GF-D8 (cell line): ENCODE data around the gene SETD2.

ENCODE experiments used
- DNase-seq: peaks from one replicate; lab custom pipeline; 2025; lab: John Stamatoyannopoulos, UW

The SETD2 gene

DNA sequence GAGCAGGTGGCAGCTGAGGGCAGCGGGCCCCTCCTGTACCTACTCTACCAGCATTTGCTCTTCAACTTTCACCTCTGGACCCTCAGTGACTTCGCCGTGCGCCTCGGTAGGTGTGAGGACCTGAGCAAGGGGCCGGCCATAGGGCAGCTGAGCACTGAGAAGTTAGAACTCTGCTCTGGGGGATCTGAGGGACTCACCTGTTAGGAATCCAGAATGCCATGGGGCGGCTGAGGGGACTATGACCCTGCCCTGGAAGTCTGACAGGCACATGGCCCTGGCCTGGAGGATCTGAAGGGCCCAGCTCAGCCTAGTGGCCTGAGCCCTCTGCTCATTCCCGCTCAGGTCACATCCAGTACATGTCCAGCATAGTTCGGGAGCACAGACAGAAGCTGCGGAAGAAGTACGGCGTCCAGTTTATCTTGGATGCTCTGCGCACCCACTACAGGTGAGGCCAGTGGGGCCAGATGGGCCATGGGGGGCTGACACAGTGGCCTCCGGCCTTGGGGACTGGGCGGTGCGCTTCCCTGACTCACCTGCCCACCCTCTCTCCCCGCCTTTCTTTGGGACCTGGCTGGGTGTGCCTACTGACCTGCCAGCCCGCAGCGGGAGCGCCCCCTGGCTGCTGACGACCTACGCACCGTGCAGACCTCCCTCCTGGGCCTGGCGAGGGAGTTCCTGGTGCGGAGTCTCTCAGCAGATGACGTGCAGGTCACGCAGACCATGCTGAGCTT, 165.6 kb downstream of the SETD2 start:
- no peak for DNase-seq

DNA sequence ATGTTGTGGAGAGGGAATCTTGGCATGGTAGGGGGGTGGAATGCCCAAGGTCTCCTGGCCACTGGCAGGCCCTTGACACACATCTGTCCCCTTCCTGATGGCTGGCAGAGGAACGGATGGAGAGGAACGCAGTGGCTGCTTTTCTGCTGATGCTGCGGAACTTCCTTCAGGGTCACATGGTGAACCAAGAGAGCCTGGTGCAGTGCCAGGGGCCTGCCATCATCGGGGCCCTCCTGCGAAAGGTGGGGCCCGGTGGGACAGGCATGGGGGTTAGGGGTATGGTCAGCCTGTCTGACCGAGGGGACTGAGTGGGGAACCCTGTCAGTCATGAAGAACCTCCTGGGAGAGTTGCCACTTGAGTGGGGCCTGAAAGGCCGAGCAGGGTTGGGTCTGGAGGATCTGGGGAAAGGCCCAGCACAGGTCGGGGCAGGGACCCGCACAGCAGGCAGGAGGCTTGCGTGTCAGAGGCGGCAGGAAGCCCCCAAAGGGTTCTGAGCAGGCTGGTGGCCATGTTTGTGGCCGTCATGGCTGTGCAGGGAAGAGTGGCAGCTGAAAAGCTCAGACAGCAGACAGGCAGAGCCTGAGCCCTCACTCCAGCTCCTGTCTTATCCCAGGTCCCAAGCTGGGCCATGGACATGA, 166.3 kb downstream of the SETD2 start:
- DNase-seq = no peak

DNA sequence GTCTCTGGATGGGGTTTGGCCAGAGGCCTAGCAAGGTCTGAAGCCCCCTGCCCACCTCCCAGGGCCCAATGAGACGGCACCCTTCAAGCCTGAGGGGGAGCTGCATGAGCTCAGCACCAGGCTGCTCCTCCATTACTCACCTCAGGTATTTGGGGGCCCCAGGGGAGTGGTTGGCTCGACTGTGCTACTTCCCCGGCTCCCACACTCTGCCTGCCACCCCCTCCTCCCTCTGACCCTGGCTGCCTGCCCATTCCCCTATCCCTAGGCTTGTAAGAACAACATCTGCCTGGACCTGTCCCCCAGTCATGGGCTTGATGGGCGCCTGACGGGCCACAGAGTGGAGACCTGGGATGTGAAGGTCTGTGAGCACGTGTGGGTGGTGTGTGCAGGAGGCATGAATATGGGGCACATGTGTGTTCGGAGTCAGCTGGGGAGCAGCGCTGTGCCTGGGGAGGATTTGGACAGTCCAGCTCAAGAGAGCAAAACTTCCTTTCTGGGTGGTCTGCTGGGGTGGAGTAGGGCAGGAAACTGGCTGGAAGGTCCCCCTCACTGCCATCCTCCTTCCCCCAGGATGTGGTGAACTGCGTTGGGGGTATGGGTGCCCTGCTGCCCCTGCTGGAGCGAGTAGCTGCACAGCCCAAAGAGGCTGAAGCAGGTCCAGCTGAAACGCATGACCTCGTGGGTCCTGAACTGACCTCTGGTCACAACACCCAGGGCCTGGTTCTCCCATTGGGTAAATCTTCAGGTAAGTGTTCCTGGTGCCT, 167.0 kb downstream of the SETD2 start:
- DNase-seq = no peak

DNA sequence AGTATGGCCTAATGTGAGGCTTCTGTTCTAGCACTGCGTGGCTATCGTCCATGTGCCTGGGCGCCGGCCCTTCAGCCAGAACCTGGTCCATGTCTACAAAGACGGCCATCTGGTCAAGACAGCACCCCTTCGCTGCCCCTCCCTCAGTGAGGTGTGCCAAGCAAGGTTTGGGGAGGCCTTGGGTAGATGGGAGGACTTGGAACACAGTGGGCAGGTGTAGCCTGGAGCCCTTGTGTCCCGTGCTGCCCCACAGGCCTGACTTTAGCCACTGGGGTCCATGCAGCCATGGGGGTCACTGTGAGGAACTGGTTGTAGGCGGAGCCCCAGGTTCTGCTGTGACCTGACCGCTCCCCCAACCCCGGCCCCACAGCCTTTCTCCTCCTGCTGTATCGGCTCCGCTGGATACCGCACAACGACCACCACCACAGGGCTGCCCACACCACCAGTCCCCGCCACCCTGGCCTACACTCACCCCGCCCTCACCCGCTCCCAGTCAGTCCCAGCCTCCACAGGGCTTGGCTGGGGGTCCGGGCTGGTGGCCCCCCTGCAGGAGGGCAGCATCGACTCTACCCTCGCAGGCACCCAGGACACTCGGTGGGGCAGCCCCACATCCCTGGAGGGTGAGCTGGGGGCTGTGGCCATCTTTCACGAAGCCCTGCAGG, 167.9 kb downstream of the SETD2 start:
- DNase-seq = no peak

DNA sequence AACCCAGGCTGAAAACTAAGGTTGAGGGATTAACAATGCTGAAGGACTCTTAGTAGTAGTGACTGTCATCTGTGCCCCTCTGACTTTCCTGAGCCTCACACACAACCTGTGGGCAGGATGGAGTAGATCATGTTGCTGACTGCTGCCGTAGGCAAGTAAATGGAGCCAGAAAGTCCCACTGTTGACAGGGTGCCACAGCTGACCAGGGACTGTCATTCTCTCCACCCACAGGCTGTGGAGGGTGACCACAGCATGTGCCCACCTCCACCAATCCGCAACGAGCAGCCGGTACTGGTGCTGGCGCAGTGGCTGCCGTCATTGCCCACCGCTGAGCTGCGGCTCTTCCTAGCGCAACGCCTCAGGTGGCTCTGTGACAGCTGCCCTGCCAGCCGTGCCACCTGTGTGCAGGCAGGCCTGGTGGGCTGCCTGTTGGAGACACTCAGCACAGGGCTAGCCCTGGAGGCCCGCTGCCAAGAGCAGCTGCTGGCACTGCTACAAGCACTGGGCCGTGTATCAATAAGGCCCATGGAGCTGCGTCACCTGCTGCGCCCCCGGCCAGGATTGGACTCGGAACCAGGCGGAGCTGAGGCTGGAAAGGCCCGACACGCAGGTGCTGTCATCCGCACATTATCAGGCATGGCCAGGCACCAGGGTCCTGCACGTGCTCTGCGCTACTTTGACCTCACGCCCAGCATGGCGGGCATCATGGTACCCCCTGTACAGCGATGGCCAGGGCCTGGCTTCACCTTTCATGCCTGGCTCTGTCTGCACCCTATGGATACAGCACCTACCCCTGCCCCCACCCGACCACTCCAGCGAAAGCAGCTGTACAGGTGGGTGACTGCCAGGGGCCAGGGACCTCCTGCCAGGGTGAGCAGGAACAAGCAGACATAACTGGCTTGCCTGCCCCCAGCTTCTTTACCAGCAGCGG, 168.8 kb downstream of the SETD2 start:
- DNase-seq = no peak

DNA sequence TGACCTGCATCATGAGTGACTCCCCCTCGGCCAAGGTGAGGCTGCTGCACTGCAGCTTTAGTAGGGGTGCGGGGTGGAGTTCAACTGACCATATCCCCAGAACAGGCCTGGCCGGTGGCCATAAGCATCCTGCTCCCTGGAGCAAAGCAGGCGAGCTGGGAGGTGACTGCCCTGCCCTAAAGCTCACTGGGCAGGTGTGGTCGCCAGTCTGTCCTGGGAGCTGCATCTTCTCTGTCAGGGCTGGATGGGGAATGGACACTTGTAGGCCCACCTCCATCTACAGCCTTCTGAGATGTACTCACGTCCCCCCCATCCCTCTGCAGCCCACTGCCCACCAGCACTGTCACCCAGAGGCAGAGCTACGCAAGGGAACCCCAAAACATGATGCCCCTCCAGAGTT, 169.9 kb downstream of the SETD2 start:
- DNase-seq = no peak

DNA sequence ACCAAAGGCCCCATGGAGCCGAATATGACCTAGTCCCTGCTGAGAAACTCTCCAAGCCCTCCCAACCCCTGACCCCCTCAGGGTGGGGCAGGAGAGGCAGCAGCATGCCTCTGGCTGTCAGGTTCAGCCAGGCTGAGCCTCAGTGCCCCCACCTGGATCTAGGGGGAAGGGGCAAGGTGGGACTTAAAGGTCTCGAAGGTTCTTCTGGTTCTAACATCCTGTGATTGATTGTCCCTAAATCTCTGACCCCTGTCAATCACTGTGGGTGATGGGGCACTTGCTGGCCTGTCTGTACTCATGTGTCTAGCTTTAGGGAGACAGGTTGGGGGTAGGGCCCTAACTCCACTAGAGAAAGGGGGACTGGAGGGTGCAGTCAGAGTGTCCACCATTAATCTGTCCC, 170.6 kb downstream of the SETD2 start:
- no peak for DNase-seq

DNA sequence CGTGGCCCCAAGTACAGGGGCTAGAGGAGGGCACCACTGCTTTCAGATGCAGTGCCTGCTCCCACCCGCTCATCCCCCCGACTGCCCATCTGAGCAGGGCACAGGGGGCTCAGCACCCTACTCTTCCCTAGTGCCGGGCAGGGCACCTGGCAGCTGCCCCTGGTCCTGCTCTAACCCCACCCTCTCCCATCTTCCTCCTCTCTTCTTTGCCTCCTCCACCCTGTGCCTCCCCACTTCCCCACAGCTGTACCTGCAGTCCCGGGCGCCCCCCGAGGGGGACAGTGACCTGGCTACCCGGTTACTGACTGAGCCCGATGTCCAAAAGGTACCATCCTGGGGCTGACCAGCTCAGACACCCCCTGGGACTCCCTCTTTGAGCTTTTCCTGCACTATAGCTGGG, 171.7 kb downstream of the SETD2 start:
- DNase-seq = no peak

DNA sequence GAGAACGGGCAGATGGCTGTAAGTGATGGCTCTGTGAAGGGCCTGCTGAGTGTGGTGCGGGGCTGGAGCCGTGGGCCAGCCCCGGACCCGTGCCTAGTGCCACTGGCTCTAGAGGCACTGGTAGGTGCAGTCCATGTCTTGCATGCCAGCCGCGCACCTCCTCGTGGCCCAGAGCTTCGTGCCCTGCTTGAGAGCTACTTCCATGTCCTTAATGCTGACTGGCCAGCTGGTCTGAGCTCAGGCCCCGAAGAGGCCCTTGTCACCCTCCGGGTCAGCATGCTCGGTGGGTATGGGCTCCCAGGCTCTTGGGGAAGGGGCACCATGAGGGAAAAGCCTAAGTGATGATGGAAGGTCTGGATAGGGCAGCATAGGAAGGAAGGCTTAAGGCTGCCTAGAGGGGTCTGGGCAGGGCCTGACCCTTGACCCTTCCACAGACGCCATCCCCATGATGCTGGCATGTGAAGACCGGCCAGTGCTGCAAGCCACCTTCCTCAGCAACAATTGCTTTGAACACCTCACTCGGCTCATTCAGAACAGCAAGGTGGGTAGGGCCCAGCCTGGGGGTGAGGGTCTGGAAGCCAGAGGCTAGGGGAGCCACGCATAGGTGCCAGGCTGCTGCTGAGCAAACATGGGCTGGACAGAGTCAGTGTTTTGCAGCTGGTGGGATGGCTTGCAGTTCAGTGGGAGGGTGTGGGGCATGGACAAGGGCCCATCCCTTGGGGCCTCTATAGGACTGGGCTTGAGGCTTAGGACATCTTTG, 172.3 kb downstream of the SETD2 start:
- DNase-seq = no peak

DNA sequence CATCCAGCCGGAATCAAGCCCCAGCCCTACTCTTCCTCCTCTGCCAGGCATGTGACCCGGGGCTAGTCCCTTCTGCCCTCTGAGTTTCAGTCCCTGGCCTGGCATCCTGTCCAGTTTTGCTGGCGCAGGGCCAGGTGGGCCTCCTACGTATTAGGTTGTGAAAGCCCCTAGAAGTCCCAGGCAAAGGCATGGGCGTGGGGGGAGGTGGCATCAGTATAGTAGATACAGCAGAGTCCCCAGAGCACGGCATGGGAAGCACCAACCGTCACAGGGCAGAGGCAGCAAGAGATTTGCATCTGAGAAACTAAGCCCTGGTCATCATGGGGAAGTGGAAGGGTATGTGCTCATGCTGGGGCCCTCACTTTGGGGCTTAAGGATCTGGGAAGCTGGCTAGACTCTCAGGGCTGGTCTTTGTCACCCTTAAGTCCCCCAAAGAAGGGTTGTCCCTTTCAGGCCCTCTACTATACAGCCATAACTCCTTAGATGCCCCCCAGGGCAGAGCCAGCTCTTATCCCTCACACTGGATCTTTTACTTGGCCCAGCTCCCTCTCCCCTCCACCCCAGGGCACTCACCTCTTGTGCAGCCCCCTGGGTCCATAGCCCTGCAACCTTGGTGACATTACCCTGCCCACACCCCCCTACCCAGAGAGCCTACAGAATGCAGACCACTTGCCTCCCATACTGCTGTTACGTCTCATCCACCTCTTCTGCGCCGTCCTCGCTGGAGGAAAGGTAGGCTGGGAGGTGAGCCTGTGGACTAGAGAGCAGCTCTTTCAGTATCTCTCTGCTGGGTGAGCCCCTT, 173.1 kb downstream of the SETD2 start:
- no peak for DNase-seq

DNA sequence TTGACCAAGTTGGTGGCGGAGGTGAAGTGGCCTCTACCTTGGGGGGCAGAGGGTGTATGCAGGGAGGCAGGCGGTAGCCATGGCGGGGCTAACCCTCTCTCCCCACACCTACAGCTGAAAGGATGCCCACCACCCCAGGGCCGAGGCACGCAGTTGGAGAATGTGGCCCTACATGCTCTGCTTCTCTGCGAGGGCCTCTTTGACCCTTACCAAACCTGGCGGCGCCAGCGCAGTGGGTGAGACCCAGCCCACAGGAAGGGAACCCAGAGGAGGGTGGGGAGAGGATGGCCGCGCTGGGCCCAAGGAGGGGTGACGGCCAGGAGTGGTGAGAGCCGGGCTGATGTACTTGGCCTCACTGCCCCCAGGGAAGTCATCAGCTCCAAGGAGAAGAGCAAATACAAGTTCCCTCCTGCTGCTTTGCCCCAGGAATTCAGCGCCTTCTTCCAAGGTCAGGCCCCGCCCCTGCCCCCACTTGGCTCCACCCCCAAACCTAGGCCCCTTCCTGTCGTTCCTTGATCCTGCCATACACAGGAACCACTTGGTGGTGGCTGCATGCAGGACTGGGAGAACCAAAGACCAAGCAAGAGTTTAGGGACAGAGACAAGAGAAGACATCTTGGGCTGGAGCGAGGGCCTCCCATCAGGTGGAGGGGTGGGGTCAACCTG, 174.6 kb downstream of the SETD2 start:
- no peak for DNase-seq

DNA sequence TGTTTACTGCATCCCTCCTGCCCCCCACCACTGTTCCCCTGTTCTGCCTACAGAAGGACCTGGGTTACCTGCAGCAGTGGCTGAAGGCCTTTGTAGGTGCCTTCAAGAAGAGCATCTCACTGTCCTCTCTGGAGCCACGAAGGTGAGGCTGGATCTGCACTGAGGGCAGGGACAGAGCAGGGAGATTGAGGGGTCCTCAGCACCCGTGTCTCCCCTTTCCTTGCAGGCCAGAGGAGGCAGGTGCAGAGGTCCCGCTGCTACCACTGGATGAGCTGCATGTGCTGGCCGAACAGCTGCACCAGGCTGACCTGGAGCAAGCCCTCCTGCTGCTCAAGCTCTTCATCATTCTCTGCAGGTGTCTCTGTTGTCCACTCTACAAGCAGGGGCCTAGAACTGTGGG, 175.3 kb downstream of the SETD2 start:
- DNase-seq = no peak

DNA sequence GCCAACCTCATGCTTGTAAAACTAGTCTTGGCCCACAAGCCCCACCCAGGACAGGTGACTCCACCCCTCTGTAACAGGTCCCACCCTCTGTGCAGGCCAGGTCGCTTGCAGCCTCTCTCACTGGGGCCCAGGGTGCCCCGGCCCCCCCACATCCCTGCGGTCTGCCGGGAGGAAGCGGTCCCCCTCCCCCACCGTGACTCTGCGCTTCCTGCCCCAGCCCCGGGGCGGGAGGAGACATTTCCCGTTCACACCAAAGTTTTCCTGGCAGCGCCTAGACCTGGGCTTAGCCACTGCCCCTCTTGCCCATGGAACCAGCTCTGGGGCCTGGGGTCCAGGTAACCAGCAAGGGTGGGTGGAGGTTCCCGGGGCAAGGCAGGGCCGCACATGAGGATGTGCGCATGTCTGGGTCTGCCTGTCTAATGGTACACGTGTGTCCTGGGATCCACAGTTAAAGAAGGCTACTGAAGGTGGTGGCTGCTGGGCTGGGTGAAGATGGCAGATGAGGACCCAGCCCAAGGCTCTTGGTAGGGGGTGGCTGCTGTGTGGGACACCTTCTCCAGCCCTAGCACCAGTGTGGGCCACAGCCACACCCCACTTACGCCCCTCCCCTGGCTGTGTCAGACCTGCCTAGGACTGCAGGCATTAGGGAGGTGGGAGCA, 176.0 kb downstream of the SETD2 start:
- DNase-seq = peak; percentile 87

DNA sequence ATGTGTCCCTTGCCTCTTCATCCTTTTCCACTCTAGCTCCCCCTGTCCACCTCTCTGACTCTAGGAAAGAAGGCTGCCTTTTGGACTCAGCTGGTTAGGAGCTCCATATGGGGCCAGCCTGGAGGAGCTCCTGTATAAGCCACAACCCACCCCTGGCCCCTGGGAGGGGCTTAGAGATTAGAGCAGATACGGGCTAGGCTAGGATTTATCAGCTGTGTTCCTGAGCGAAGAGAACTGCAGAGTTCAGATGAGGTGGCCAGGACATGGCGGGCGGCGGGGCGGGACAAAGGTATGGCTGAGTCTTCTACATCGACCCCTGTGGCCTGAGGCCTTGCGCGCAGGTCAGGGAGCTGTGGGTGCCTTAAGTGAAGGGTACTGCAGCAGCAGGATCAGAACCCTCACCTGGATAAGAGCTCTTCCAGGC, 176.6 kb downstream of the SETD2 start:
- peak; percentile 68 for DNase-seq

DNA sequence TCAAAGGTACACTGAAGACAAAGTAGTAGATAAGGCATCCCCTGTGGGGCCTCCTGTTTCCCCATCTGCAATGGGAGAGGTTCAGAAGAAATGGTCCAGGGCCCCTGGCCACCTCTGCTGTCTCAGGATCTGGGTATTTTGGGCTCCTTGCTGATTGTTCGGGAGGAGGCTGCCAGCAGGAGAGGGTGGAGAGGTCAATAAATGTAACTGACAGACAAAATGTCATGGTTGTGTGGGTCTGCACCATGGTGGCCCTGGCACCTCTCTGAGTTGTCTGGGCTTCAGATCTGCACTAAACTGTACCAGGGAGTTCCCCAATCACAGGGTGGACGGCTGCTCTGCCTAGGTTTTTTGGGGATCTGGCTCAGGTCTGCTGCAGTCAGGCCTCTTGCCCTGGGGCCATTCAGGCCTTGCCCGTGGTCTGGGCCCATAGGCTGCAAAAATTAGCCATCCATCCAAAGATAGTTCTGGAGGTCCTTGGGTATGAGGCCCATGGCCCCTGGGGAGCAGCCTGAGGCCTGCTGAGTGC, 177.1 kb downstream of the SETD2 start:
- DNase-seq = no peak

DNA sequence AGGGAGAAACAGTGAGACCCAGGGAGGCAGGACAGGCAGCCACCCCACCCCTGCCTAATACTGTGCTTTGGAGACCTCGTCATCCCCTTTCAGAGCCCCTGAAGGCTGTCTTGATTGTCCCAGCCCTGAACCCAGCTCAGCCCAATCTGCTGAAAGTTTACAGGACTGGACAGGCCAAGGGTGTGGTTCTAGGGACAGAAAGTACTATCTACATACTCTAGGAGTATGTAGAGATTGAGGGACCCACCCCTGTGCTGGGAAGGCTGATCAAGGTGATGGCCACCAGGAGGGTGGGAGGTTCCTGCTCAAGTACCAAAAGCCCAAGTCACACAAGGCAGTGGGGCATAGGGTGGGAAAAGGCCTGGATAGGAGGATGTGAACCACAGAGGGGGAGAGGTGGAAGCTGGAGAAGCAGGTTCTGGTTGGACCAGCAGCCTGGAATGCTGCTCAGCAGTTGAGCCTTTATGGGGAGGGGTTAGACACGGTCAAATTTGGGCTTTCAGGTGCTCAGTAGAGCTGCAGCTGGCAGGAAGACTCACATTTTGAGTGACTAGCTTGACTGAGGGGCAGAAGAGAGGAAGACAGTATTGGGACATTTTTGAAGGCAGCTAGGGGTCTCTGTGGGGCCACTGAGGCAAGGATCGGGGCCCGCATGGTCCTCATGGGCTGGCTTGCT, 177.7 kb downstream of the SETD2 start:
- DNase-seq = no peak

DNA sequence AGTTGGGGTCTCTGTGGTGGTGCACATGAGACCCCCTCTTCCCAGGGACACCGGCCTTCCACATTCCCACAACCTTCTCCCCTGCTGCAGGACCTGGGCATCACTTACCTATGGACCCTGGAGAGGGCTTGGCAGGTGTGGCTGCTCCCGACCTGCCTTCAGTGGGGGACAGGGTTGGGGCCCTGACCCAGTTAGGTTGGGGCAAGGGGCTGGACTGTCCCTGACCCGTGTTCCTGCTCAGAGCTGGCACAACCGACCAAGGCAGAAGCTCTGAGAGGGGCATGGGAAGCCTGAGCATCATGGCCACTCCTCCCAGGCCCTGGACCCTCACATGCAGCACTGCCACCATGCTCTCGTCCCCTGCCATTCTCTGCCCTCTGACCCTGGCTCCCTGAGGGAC, 178.3 kb downstream of the SETD2 start:
- DNase-seq = no peak
